Skeletal muscle cell (primary cell): ENCODE data around the gene OR2H1.

Experiments used
- DNase-seq: peaks from one replicate; pipeline ENCODE4 v3.0.0-alpha.2; 2010; ENCODE audit warnings: low read depth
- H3K4me3 ChIP-seq: 2 replicates; pipeline ENCODE4 v1.5.1; 2011; ENCODE audit warnings: low read depth, mild to moderate bottlenecking, control low read depth, low read length, moderate library complexity

Gene OR2H1

GRCh38 chr6:29478740-29479139 lies 21.8 kb downstream of the OR2H1 start:
- no peak for DNase-seq
- no peak overlapping the region for H3K4me3 ChIP-seq

GRCh38 chr6:29479560-29479959 lies 22.6 kb downstream of the OR2H1 start:
- DNase-seq = no peak
- H3K4me3 ChIP-seq = no peak overlapping the region

GRCh38 chr6:29483186-29483585 lies 26.2 kb downstream of the OR2H1 start:
- H3K4me3 ChIP-seq = no peak overlapping the region
- no peak for DNase-seq

- H3K4me3 ChIP-seq = no peak overlapping the region
- DNase-seq = no peak
Measured at GRCh38 chr6:29483735-29484134, 26.8 kb downstream of the OR2H1 start.

GRCh38 chr6:29486577-29486976 lies 29.6 kb downstream of the OR2H1 start:
- no peak for DNase-seq
- no peak overlapping the region for H3K4me3 ChIP-seq

GRCh38 chr6:29487131-29487530 lies 30.2 kb downstream of the OR2H1 start:
- DNase-seq = no peak
- H3K4me3 ChIP-seq = no peak overlapping the region

GRCh38 chr6:29487660-29488059 lies 30.7 kb downstream of the OR2H1 start, which contains the start of gene MAS1L:
Gene MAS1L, minus strand, starts transcription at chr6:29487956. Its CDS starts 54 bp downstream, at chr6:29487902.
- no peak for DNase-seq
- H3K4me3 ChIP-seq = no peak within 1 kb of the TSS

GRCh38 chr6:29488874-29489273 lies 31.9 kb downstream of the OR2H1 start:
- DNase-seq = no peak
- H3K4me3 ChIP-seq = no peak overlapping the region

- DNase-seq = no peak
- H3K4me3 ChIP-seq = no peak overlapping the region
Measured at GRCh38 chr6:29489286-29489685, 32.3 kb downstream of the OR2H1 start.

GRCh38 chr6:29490055-29490454 lies 33.1 kb downstream of the OR2H1 start:
- H3K4me3 ChIP-seq = no peak overlapping the region
- DNase-seq = no peak

GRCh38 chr6:29490552-29490951 lies 33.6 kb downstream of the OR2H1 start:
- DNase-seq = no peak
- no peak overlapping the region for H3K4me3 ChIP-seq

- no peak for DNase-seq
- no peak overlapping the region for H3K4me3 ChIP-seq
Measured at GRCh38 chr6:29491574-29491973, 34.6 kb downstream of the OR2H1 start.

GRCh38 chr6:29493261-29493660 lies 36.3 kb downstream of the OR2H1 start:
- no peak overlapping the region for H3K4me3 ChIP-seq
- DNase-seq = no peak

GRCh38 chr6:29494131-29494530 lies 37.2 kb downstream of the OR2H1 start:
- no peak for DNase-seq
- no peak overlapping the region for H3K4me3 ChIP-seq

GRCh38 chr6:29495571-29495970 lies 38.6 kb downstream of the OR2H1 start:
- no peak for DNase-seq

GRCh38 chr6:29496961-29497360 lies 40.0 kb downstream of the OR2H1 start:
- no peak for DNase-seq
- H3K4me3 ChIP-seq = no peak overlapping the region

More at GRCh38 chr6:29495571-29495970, 38.6 kb downstream of the OR2H1 start:
- no peak overlapping the region for H3K4me3 ChIP-seq

GRCh38 chr6:29499704-29500103 lies 42.7 kb downstream of the OR2H1 start:
- H3K4me3 ChIP-seq = no peak overlapping the region
- DNase-seq = no peak

GRCh38 chr6:29500594-29500993 lies 43.6 kb downstream of the OR2H1 start:
- DNase-seq = no peak
- H3K4me3 ChIP-seq = no peak overlapping the region

GRCh38 chr6:29501106-29501505 lies 44.2 kb downstream of the OR2H1 start:
- no peak overlapping the region for H3K4me3 ChIP-seq
- no peak for DNase-seq

GRCh38 chr6:29502181-29502580 lies 45.2 kb downstream of the OR2H1 start:
- no peak for DNase-seq
- H3K4me3 ChIP-seq = no peak overlapping the region

GRCh38 chr6:29502597-29502996 lies 45.6 kb downstream of the OR2H1 start:
- H3K4me3 ChIP-seq = no peak overlapping the region
- DNase-seq = peak; percentile 5

- no peak for DNase-seq
- H3K4me3 ChIP-seq = no peak overlapping the region
Measured at GRCh38 chr6:29504961-29505360, 48.0 kb downstream of the OR2H1 start.
